ENCODE measurements around the gene FSCN2.

- TF ChIP-seq CTCF (IDR thresholded peaks at IDR 0.05) (no peak), POLR2A (IDR thresholded peaks at IDR 0.05) (no peak)
Observed at GRCh38 chr17:81578561-81579225, 50.5 kb downstream of the FSCN2 start.
